NCI-H526 (cell line): Measurements from ENCODE around the gene EPHA4.

Experiments
- DNase-seq, 2 experiments: peaks; one replicate each; lab custom pipeline; 2025; lab: John Stamatoyannopoulos, UW

EPHA4 gene

GRCh38 chr2:221392228-221392881 is 179.7 kb downstream of the EPHA4 start:
- DNase-seq = no peak

GRCh38 chr2:221390878-221391277 is 181.2 kb downstream of the EPHA4 start:
- DNase-seq = no peak

- DNase-seq = no peak
Observed at GRCh38 chr2:221389904-221390303, 182.2 kb downstream of the EPHA4 start.

- no peak for DNase-seq
Observed at GRCh38 chr2:221389421-221389820, 182.7 kb downstream of the EPHA4 start.

GRCh38 chr2:221388891-221389290 is 183.2 kb downstream of the EPHA4 start:
- no peak for DNase-seq

- DNase-seq = no peak
Observed at GRCh38 chr2:221385716-221386115, 186.4 kb downstream of the EPHA4 start.

- DNase-seq = no peak
Observed at GRCh38 chr2:221381928-221382488, 190.1 kb downstream of the EPHA4 start.

- DNase-seq = no peak
Observed at GRCh38 chr2:221380686-221381085, 191.4 kb downstream of the EPHA4 start.

- DNase-seq = no peak
Observed at GRCh38 chr2:221380062-221380461, 192.0 kb downstream of the EPHA4 start.

- no peak for DNase-seq
Observed at GRCh38 chr2:221377597-221377996, 194.5 kb downstream of the EPHA4 start.

- DNase-seq = no peak
Observed at GRCh38 chr2:221377066-221377465, 195.0 kb downstream of the EPHA4 start.

GRCh38 chr2:221374234-221374633 is 197.9 kb downstream of the EPHA4 start:
- DNase-seq = no peak

GRCh38 chr2:221372907-221373306 is 199.2 kb downstream of the EPHA4 start:
- DNase-seq = no peak

- DNase-seq = no peak
Observed at GRCh38 chr2:221372159-221372884, 199.8 kb downstream of the EPHA4 start.

- DNase-seq = no peak
Observed at GRCh38 chr2:221371347-221371746, 200.8 kb downstream of the EPHA4 start.

- no peak for DNase-seq
Observed at GRCh38 chr2:221370857-221371211, 201.3 kb downstream of the EPHA4 start.

GRCh38 chr2:221370076-221370856 is 201.8 kb downstream of the EPHA4 start:
- DNase-seq = no peak
